ENCODE data around the gene PRRC2B. TPM values are rescaled to one million over a fixed set of nuclear protein-coding genes. Genes with fewer than 3 reads are reported as not detected.

Gene PRRC2B
- total and polyA plus RNA-seq, 7 donors = 10.8 to 98.6 (median 65.3) TPM

DNA sequence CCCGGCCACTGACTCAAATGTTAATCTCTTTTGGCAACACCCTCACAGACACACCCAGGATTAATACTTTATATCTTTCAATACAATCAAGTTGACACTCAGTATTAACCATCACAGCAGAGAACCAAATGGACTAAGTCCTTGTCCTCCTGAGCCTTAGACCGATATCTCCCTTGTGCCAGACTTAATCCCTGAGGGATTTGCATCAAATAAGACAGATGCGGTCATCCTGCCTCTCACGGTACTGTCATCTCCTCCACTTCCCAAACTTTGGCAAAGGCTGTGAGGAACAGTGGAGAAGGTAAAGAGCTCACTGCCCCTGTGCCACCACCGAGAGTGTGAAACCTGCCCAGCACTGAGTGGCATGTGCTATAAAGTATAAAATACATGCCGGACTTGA lies 6.5 kb upstream of the PRRC2B start:
- no peak overlapping the region for H3K4me3 ChIP-seq
- no peak for DNase-seq
- no peaks in the 10 kb centered on the region for H3K27me3 ChIP-seq
- WGBS, 2 donors = 72 to 89% methylated on average over 6 of the region's 6 CpGs
- intact Hi-C loops (cut with DNase I) = no loop called here
- peaks cover 0 to 13% (median 11%) of the 10 kb centered on the region in 4 donors for H3K4me1 ChIP-seq
- H3K27ac ChIP-seq = no peak overlapping the region
- no peaks in the 10 kb centered on the region for H3K36me3 ChIP-seq
- TF ChIP-seq EP300 (IDR thresholded peaks at IDR 0.05) = no peak
- TF ChIP-seq POLR2A (IDR thresholded peaks at IDR 0.05) = no peak
- TF ChIP-seq POLR2AphosphoS5 (IDR thresholded peaks at IDR 0.05) = no peak
- TF ChIP-seq, protein P1, sequence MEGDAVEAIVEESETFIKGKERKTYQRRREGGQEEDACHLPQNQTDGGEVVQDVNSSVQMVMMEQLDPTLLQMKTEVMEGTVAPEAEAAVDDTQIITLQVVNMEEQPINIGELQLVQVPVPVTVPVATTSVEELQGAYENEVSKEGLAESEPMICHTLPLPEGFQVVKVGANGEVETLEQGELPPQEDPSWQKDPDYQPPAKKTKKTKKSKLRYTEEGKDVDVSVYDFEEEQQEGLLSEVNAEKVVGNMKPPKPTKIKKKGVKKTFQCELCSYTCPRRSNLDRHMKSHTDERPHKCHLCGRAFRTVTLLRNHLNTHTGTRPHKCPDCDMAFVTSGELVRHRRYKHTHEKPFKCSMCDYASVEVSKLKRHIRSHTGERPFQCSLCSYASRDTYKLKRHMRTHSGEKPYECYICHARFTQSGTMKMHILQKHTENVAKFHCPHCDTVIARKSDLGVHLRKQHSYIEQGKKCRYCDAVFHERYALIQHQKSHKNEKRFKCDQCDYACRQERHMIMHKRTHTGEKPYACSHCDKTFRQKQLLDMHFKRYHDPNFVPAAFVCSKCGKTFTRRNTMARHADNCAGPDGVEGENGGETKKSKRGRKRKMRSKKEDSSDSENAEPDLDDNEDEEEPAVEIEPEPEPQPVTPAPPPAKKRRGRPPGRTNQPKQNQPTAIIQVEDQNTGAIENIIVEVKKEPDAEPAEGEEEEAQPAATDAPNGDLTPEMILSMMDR (IDR thresholded peaks at IDR 0.05) = no peak
- H3K9me3 ChIP-seq = no peaks in the 10 kb centered on the region

DNA sequence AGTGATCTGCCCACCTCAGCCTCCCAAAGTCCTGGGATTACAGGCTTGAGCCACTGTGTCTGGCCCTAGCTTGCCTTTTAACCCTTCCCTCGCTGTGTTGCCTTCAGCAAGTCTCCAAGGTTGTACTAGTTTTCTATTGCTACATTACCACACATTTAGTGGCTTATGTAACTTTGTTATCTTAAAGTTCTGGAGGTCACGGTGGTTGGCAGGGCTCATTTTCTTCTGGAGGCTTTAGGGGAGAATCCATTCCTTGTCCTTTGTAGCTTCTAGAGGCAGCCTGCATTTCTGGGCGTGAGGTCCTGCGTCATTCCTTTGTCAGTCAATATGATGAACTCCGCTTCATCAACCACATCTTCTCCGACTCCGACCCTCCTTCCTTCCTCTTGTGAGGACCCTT lies 2.9 kb upstream of the PRRC2B start:
- intact Hi-C loops (cut with DNase I) = no loop called here
- TF ChIP-seq EP300 (IDR thresholded peaks at IDR 0.05) (no peak), POLR2AphosphoS5 (IDR thresholded peaks at IDR 0.05) (no peak), POLR2A (IDR thresholded peaks at IDR 0.05) (no peak)
- TF ChIP-seq, protein P1 (IDR thresholded peaks at IDR 0.05) = no peak

DNA sequence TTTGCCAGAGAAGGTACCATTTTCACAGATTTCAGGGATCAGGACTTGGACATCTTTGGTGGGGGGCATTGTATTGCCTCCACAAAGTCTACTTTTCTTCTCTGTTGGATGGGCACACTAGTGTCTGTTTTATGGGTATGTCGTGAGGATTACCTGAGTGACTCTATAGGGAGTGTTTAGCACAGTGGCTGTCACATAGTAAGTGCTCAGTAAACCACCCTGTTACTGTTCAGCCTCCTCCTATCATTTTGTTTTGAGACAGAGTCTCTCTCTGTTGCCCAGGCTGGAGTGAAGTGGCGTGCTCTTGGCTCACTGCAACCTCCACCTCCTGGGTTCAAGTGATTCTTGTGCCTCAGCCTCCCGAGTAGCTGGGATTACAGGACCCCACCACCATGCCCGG lies 2.4 kb upstream of the PRRC2B start:
- no peaks in the 10 kb centered on the region for H3K36me3 ChIP-seq
- no peaks in the 10 kb centered on the region for H3K9me3 ChIP-seq
- H3K27ac ChIP-seq = no peak overlapping the region
- TF ChIP-seq POLR2AphosphoS5 (IDR thresholded peaks at IDR 0.05) (no peak), POLR2A (IDR thresholded peaks at IDR 0.05) (no peak), EP300 (IDR thresholded peaks at IDR 0.05) (no peak)
- TF ChIP-seq, protein P1 (IDR thresholded peaks at IDR 0.05) = no peak
- no peak for DNase-seq
- no peak overlapping the region for H3K4me3 ChIP-seq
- WGBS, 2 donors = 86 to 96% methylated on average over 4 of the region's 4 CpGs
- no peaks in the 10 kb centered on the region for H3K27me3 ChIP-seq
- peaks cover 0 to 25% (median 18%) of the 10 kb centered on the region in 4 donors for H3K4me1 ChIP-seq
- intact Hi-C loops (cut with DNase I) = no loop called here

More for the DNA sequence above, 2.9 kb upstream of the PRRC2B start:
- 76 to 88% methylated on average over 7 of the region's 7 CpGs for WGBS, 2 donors
- Histone ChIP-seq H3K27ac (no peak overlapping the region), H3K36me3 (no peaks in the 10 kb centered on the region), H3K27me3 (no peaks in the 10 kb centered on the region), H3K4me3 (no peak overlapping the region), H3K4me1 (peaks cover 0 to 21% (median 13%) of the 10 kb centered on the region in 4 donors), H3K9me3 (no peaks in the 10 kb centered on the region)
- no peak for DNase-seq

DNA sequence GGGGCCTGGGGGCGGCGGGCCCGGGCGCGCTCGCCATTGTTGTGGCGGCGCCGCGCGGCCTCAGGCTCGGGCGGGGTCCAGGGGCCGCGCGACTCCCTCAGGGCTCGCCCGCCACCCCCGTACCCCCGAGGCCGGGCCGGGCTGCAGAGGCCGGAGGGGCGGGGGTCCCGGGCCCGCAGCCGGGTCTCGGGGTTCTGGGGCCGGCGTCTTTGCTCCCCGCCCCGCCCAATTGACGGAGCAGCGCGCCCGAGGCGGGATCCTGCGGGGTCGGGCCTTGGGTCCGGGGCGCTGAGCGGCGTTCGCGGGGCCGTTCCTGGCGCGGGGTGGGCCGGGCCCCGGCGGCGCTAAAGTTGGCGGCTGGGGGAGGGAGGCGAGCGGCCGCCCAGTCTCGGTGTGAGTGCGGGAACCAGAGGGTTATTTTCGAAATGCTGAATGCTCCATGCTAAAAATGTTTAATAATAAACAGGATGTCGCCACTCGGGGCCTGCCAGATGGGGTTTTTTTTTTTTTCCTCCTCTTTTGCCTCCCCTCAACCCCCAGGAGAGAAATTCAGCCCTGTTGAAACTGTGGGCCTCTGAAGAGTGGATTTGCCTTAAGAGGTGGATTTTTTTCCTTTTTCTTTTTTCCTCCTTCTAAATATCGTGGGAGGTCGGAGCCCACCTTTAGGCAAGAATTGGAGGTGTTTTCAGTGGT lies 724 bp downstream of the PRRC2B start:
- TF ChIP-seq, protein P1 (IDR thresholded peaks at IDR 0.05) = no peak
- no peak for TF ChIP-seq POLR2A (IDR thresholded peaks at IDR 0.05)
- TF ChIP-seq EP300 (IDR thresholded peaks at IDR 0.05) = no peak
- no peak for TF ChIP-seq POLR2AphosphoS5 (IDR thresholded peaks at IDR 0.05)
- Histone ChIP-seq H3K27me3 (no peaks in the 10 kb centered on the region), H3K36me3 (no peaks in the 10 kb centered on the region), H3K27ac (peak overlapping the region; percentile 95 to 97 (median 97)), H3K9me3 (no peaks in the 10 kb centered on the region), H3K4me3 (peak overlapping the region; percentile 46 to 78 (median 75)), H3K4me1 (peaks cover 0 to 56% (median 48%) of the 10 kb centered on the region in 4 donors)
- WGBS, 2 donors = 0 to 1% methylated on average over 63 of the region's 63 CpGs
- peak; percentile 77 for DNase-seq
- intact Hi-C loops (cut with DNase I) = loop anchor here (1.0 kb wide), 1 partner anchor 8 kb away; no protein-coding TSS in a partner anchor
